Stimulated activated naive CD8-positive, alpha-beta T cell treated with anti-CD3 and anti-CD28 coated beads, Interleukin-15, Interleukin-2, amounts not matched to agents 100 ng/mL and 50 ng/mL, for 24 hours (primary cell): ENCODE results near the gene ADH1B.
"Not testable (repeated sequence)": the region's sequence is repeated elsewhere in the genome, so short reads cannot be mapped to it uniquely, and the experiment has no call there.

Source experiments
- H3K27ac Mint-ChIP-seq: one replicate; pipeline ENCODE4 v1.8.0; 2021; ENCODE audit warnings: mild to moderate bottlenecking, mixed read lengths
- H3K27me3 Mint-ChIP-seq: one replicate; pipeline ENCODE4 v1.8.0; 2021; ENCODE audit warnings: mixed read lengths
- H3K36me3 Mint-ChIP-seq: one replicate; pipeline ENCODE4 v1.8.0; 2021; ENCODE audit warnings: low read depth, mixed read lengths
- H3K4me1 Mint-ChIP-seq: one replicate; pipeline ENCODE4 v1.8.0; 2021; ENCODE audit warnings: low read depth, mixed read lengths
- H3K4me3 Mint-ChIP-seq: one replicate; pipeline ENCODE4 v1.8.0; 2021; ENCODE audit warnings: mild to moderate bottlenecking, mixed read lengths
- H3K9me3 Mint-ChIP-seq: one replicate; pipeline ENCODE4 v1.8.0; 2021; ENCODE audit warnings: mixed read lengths

Gene ADH1B

DNA sequence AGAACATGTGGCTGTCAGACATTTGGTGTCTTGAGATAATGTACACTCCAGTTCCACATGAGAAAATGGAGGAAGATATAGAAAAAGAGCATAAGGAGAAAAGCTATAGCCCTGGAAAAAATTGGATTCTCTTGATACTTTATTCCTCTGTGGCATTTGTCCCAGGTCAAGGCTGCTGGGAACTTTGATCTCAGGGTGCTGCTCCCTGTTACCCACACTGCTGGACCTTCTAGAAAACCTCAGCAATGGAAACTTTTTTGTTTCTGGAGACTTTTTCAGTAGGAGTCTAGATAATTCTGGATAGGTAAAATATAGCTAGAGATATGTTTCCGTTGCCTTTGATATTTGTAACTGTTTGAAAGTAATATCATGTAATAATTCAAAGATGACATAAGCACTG is 20.2 kb upstream of the ADH1B start:
- no peaks in the 10 kb centered on the region for H3K4me1 Mint-ChIP-seq
- peaks cover 16% of the 10 kb centered on the region for H3K27me3 Mint-ChIP-seq
- no peaks in the 10 kb centered on the region for H3K9me3 Mint-ChIP-seq
- no peak overlapping the region for H3K4me3 Mint-ChIP-seq
- H3K27ac Mint-ChIP-seq = no peak overlapping the region
- no peaks in the 10 kb centered on the region for H3K36me3 Mint-ChIP-seq

DNA sequence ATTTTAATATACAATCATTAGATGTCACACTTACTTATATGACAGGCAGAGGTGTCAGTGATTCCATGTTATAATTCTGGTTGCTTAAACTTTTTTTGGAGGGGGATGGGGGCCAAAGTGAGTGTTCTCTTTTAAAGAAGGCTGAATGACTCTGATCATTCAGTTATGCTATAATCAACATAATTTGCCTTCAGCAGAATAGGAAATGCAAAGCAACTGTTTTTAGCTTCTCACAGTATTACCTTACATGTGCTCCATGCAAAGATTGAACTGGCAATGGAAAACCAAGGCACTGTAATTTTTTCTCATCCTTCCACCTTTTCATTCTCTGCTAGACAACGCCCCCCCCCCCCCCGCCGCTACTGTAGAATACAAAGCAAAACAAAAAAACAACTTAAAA is 18.0 kb upstream of the ADH1B start:
- no peak overlapping the region for H3K27ac Mint-ChIP-seq
- H3K36me3 Mint-ChIP-seq = no peaks in the 10 kb centered on the region
- peaks cover 27% of the 10 kb centered on the region for H3K27me3 Mint-ChIP-seq
- H3K4me1 Mint-ChIP-seq = no peaks in the 10 kb centered on the region
- H3K4me3 Mint-ChIP-seq = no peak overlapping the region
- H3K9me3 Mint-ChIP-seq = no peaks in the 10 kb centered on the region

DNA sequence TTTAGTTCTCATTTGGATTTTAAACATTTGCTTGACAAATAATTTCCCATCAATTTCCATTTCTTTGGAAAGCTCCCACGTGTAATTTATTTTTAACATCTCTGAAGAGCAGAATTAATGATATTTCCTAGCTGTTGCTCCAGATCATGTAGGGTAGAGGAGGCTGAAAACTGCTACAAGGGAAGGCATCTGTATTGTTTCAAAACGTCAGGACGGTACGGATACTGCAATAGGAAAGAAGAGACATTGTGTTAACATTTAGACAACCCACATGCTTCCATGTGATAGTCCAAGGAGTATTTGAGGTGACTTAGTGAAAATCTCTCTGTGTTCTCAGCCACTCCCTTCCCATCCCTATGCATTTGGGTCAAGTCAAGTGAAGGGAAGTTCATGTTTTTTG is 15.4 kb upstream of the ADH1B start:
- Mint-ChIP-seq H3K4me3 (no peak overlapping the region), H3K9me3 (no peaks in the 10 kb centered on the region), H3K36me3 (no peaks in the 10 kb centered on the region), H3K27me3 (peaks cover 22% of the 10 kb centered on the region), H3K4me1 (no peaks in the 10 kb centered on the region), H3K27ac (no peak overlapping the region)

DNA sequence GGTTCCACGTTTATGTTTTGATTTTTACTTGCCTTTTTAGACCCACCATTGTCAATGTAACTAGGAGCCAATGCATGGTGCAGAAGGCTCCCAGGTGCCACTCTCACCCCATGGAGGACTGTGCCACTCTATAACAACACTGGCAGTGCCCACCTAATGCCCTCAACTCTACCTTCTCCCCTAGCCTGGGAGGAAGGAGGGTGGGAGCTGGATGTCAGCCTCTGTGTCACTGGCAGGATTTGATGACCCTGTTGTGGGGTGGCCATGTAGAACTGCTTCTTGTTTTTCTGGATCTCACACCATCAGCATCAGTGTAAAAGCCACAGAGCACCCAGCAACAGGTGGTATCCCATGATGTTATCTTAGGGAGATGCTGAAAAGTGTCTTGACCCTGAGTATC is 13.7 kb upstream of the ADH1B start:
- Mint-ChIP-seq H3K4me1 (no peaks in the 10 kb centered on the region), H3K4me3 (no peak overlapping the region), H3K27ac (no peak overlapping the region), H3K27me3 (peaks cover 17% of the 10 kb centered on the region), H3K36me3 (no peaks in the 10 kb centered on the region), H3K9me3 (no peaks in the 10 kb centered on the region)

DNA sequence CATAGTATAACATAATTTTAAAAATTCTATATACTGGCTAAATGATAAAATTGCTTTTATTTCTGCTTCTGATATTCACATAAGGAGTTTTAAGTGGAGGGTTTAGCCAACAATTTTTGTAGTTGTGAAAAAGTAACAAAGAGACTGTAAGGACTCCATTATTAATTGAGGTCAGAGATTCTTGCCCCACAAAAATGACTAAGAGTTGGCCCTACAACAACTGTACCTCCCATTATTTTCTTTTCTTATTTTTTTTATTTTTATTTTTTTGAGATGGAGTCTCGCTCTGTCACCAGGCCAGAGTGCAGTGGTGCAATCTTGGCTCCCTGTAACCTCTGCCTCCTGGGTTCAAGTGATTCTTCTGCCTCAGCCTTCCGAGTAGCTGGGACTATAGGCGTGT is 9.4 kb upstream of the ADH1B start:
- Mint-ChIP-seq H3K27ac (no peak overlapping the region), H3K36me3 (no peaks in the 10 kb centered on the region), H3K4me1 (no peaks in the 10 kb centered on the region), H3K9me3 (no peaks in the 10 kb centered on the region), H3K27me3 (peaks cover 6% of the 10 kb centered on the region), H3K4me3 (no peak overlapping the region)

DNA sequence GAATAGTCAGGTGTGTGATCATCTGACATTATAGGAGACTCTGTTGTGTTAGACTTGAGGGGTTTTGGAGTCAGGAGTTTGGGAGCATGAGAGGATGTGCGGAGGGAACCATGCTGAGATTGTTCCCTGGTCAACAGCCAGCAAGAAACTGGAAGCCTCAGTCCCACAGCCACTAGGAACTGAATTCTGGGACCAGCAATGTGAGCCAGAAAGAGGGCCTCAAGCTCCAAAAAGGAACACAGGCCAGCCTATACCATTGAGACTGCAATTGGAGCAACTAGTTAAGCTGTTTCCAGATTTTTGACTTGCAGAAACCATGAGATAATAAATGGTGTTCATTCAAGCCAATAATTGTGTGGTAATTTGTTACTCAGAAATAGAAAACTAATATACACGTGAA is 8.7 kb upstream of the ADH1B start:
- Mint-ChIP-seq H3K27ac (no peak overlapping the region), H3K9me3 (no peaks in the 10 kb centered on the region), H3K4me3 (no peak overlapping the region), H3K27me3 (no peaks in the 10 kb centered on the region), H3K36me3 (no peaks in the 10 kb centered on the region), H3K4me1 (no peaks in the 10 kb centered on the region)

DNA sequence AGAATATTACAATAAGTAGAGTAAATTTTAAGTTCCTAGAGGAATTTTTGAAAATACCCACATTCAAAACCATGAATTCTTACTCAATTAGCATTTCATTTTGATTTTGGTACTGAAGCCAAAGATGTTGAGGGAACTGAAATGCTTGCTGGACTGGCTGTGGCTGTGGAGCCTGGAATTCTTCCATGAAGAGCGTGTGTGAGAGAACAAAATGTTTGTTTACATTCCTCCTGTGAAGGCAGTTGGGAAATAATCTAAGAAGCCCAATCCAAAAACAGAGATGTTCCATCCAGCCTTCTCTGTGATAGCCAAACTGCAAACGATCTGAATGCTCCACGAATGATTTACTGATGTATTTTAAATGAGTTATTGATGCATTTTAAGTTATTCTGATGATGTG is 3.8 kb upstream of the ADH1B start:
- no peak overlapping the region for H3K27ac Mint-ChIP-seq

DNA sequence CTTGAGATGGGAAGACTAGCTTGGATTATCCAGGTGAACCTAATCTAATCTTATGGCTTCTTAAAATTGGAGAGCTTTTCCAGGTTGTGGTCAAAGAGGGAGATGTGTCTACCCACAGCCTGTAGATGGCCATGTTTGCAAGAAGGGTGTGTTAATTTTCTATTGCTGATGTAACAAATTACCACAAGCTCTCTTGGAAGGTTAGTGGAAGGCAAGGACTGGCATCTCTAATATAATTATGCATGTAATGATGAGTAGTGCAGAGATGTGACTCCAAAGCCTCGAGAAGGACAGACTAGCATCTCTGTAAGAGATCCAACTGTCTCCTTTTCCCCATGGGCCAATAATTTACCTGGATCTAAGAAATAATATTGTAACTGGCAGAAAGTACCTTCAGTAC is 3.2 kb upstream of the ADH1B start:
- Mint-ChIP-seq H3K4me3 (no peak overlapping the region), H3K4me1 (no peaks in the 10 kb centered on the region), H3K36me3 (no peaks in the 10 kb centered on the region), H3K27ac (no peak overlapping the region), H3K9me3 (no peaks in the 10 kb centered on the region), H3K27me3 (peaks cover 4% of the 10 kb centered on the region)

More for the DNA sequence above, 3.8 kb upstream of the ADH1B start:
- Mint-ChIP-seq H3K27me3 (peaks cover 3% of the 10 kb centered on the region), H3K4me1 (no peaks in the 10 kb centered on the region), H3K9me3 (no peaks in the 10 kb centered on the region), H3K4me3 (no peak overlapping the region), H3K36me3 (no peaks in the 10 kb centered on the region)

DNA sequence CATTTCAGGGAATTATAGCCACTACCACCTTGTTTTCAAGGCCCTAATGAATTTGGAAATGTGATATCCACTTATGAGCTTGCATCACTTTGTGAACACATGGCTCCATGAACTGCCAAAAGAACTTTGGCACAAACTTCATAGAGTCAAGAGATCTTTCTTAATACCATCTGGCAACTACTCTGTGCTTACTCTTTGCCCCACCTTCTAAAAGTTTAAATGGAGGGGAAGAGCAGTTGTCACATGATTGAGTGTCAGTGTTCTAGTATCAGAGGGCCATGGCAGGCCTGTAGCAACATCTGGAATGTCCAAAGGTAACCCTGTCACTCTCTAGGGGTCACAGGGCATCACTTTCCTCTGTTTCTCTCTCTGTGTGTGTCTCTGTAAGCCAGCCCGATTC is 2.6 kb upstream of the ADH1B start:
- Mint-ChIP-seq H3K36me3 (no peaks in the 10 kb centered on the region), H3K9me3 (no peaks in the 10 kb centered on the region), H3K4me1 (no peaks in the 10 kb centered on the region), H3K4me3 (no peak overlapping the region), H3K27ac (no peak overlapping the region), H3K27me3 (peaks cover 8% of the 10 kb centered on the region)

DNA sequence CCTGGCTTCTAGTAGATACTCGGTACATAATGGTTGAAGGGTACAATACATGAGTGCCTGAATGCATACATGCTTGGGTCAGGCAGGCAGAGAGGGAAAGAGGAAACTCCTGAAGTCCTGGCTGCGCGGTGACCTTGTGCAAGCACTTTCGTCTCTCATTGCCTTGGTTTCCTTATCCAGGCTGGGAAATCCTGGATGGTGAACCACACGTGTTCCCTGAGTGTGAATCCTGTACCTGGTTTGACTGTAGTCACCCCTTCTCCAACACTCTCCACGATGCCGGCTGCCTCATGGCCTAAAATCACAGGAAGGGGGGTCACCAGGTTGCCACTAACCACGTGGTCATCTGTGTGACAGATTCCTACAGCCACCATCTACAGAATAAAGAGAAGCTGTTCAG is 3.4 kb downstream of the ADH1B start:
- not testable (repeated sequence) for H3K27ac Mint-ChIP-seq, H3K4me3 Mint-ChIP-seq, H3K9me3 Mint-ChIP-seq, H3K27me3 Mint-ChIP-seq, H3K36me3 Mint-ChIP-seq, H3K4me1 Mint-ChIP-seq

DNA sequence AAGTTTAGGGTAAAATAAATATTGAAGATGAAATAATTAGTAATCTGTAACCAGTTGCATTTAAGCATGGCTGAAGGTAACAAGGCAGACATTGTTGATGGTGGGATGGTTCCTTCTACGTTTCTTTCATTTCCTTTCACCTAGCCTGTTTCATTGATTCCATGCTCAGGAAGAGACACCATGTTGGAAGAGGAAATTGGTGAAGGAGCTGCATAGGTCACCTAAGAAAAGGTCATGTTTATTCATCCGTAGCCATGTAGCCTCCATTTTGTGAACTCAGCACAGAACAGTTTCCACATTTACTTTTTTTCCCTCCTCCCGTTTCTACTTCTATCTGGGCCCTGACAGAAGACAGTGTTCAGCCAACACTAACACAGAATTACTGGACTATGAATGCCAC is 3.8 kb downstream of the ADH1B start:
- H3K4me3 Mint-ChIP-seq = no peak overlapping the region
- no peaks in the 10 kb centered on the region for H3K4me1 Mint-ChIP-seq
- H3K36me3 Mint-ChIP-seq = no peaks in the 10 kb centered on the region
- peaks cover 5% of the 10 kb centered on the region for H3K27me3 Mint-ChIP-seq
- no peaks in the 10 kb centered on the region for H3K9me3 Mint-ChIP-seq
- no peak overlapping the region for H3K27ac Mint-ChIP-seq

DNA sequence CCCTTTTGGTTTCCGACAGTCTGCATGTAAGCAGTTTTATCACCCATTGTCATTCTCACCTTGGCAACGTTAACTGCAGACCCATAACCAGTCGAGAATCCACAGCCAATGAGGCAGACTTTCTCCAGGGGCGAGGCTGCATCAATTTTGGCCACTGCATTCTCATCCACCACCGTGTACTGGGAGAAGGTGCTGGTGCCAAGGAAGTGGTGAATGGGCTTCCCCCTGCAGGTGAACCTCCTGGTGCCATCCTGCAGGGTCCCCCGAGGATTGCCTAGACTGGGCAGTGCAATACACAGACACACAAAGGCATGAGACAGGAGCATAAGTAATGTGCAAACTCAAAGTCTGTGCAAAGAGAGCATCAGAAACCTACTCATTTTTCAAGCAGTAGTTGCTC is 5.4 kb downstream of the ADH1B start:
- Mint-ChIP-seq H3K4me1 (no peaks in the 10 kb centered on the region), H3K27ac (no peak overlapping the region), H3K9me3 (no peaks in the 10 kb centered on the region), H3K27me3 (peaks cover 5% of the 10 kb centered on the region), H3K36me3 (no peaks in the 10 kb centered on the region), H3K4me3 (no peak overlapping the region)

DNA sequence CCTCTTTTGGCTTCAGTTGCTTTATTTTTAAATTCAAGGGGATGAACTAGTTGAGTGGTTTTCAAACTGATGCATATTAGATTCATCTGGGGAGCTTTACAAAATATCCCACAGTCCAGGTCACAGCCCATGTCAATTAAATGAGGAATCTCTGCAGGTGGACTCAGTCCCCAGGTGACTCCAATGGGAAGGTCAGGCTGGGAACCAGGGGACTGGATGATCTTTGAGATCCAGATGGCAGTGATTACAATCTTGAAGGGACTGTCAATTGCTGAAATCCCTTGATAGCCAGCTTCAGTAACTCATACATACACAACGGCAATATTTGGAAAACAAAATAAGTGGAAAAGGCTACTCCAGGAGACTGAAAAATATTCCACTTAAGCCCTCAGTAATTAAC is 7.0 kb downstream of the ADH1B start:
- H3K4me3 Mint-ChIP-seq = no peak overlapping the region
- H3K27me3 Mint-ChIP-seq = peaks cover 11% of the 10 kb centered on the region
- no peaks in the 10 kb centered on the region for H3K9me3 Mint-ChIP-seq
- no peaks in the 10 kb centered on the region for H3K36me3 Mint-ChIP-seq
- H3K27ac Mint-ChIP-seq = no peak overlapping the region
- no peaks in the 10 kb centered on the region for H3K4me1 Mint-ChIP-seq

DNA sequence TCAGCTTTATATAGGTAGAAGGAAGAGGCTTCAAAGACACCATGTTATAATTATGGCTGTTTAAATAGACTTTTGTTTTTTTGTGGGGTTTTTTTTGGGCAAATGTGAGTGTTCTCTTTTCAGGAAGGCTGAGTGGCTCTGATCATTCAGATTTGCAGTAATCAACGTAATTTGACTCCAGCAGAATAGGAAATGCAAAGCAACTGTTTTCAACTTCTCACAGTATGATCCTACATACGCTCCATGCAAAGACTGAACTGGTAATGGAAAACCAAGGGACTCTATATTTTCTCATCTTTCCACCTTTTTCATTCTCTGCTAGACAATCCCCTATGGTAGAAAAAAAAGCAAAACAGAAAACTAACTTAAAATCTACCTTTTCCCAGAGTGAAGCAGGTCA is 10.8 kb downstream of the ADH1B start:
- Mint-ChIP-seq H3K36me3 (no peaks in the 10 kb centered on the region), H3K27me3 (peaks cover 12% of the 10 kb centered on the region), H3K9me3 (no peaks in the 10 kb centered on the region), H3K4me3 (no peak overlapping the region), H3K27ac (no peak overlapping the region), H3K4me1 (no peaks in the 10 kb centered on the region)

DNA sequence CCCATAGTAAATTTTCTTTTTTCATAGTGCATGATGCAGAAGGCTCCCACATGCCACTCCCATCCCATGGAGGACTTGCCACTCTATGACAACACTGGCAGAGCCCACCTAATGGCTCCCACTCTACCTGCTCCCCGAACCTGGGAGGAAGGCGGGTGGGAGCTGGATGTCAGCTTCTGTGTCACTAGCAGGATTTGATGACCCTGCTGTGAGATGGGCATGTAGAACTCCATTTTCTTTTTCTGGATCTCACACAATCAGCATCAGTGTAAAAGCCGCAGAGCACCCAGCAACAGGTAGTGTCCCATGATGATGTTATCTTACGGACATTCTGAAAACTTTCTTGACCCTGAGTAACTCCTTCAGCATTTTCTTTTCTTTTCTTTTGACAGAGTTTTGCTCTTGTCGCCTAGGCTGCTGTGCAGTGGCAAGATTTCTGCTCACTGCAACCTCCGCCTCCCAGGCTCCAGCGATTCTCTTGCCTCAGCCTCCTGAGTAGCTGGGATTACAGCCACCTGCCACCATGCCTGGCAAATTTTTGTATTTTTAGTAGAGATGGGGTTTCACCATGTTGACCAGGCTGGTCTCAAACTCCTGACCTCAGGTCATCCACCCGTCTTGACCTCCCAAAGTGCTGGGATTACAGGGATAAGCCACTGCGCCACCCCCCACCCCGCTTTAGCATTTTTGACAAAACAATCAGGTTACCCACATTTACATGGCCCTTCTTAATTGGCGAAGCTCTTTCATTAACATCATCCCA is 15.4 kb downstream of the ADH1B start:
- peaks cover 12% of the 10 kb centered on the region for H3K27me3 Mint-ChIP-seq
- H3K4me3 Mint-ChIP-seq = no peak overlapping the region
- no peak overlapping the region for H3K27ac Mint-ChIP-seq
- H3K9me3 Mint-ChIP-seq = no peaks in the 10 kb centered on the region
- H3K36me3 Mint-ChIP-seq = no peaks in the 10 kb centered on the region
- H3K4me1 Mint-ChIP-seq = no peaks in the 10 kb centered on the region

DNA sequence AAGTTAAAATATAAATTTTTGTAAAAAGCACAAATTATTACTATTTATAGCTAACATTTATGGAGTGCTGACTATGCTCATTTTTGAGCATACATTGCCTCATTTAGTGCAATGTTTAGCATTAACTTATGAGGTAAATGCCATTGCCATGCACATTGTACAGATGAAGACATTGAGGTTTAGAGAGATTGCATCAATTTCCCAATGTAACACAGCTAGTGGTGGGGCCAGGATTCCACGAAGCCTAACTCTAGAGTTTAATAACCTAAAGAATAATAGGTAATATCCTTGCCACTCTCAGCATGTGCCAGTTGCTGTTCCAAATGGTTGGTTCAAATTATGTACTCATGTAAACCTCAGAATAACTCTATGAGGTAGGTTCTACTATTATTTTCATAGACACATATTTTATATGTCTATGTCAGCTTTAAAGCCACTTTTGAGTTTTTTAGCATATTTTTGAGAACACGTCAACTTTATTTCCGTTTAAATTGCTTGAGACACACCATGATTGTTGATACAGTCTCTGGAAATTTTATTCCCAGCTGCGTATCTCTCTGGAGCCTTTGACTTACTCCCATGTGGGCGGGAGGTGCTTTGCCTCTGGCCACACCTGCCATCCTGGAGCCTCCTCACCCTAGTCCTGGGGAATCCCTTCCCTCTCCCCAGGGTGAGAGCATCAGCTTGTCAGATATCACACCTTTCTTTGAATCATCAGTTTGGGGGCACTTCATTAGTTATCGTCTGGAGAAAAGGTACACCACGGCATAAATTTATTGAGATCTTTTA is 19.6 kb downstream of the ADH1B start:
- no peaks in the 10 kb centered on the region for H3K4me1 Mint-ChIP-seq

More for the DNA sequence above, 19.6 kb downstream of the ADH1B start:
- Mint-ChIP-seq H3K27me3 (no peaks in the 10 kb centered on the region), H3K9me3 (peaks cover 4% of the 10 kb centered on the region), H3K4me3 (no peak overlapping the region), H3K27ac (no peak overlapping the region), H3K36me3 (no peaks in the 10 kb centered on the region)
